ENCODE measurements around the gene POLR1A.

POLR1A gene

GRCh38 chr2:85986121-85986520 is 119.6 kb downstream of the POLR1A start:
- no peak for DNase-seq (ENCODE audit: low read depth)
- no peak overlapping the region for H3K4me3 ChIP-seq (ENCODE audit: low read depth, low read length)
- TF ChIP-seq, protein P1, sequence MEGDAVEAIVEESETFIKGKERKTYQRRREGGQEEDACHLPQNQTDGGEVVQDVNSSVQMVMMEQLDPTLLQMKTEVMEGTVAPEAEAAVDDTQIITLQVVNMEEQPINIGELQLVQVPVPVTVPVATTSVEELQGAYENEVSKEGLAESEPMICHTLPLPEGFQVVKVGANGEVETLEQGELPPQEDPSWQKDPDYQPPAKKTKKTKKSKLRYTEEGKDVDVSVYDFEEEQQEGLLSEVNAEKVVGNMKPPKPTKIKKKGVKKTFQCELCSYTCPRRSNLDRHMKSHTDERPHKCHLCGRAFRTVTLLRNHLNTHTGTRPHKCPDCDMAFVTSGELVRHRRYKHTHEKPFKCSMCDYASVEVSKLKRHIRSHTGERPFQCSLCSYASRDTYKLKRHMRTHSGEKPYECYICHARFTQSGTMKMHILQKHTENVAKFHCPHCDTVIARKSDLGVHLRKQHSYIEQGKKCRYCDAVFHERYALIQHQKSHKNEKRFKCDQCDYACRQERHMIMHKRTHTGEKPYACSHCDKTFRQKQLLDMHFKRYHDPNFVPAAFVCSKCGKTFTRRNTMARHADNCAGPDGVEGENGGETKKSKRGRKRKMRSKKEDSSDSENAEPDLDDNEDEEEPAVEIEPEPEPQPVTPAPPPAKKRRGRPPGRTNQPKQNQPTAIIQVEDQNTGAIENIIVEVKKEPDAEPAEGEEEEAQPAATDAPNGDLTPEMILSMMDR (conservative IDR thresholded peaks at IDR 0.05; ENCODE audit: low read depth, low read length), result no peak

GRCh38 chr2:85984788-85985187 is 120.9 kb downstream of the POLR1A start:
- H3K4me3 ChIP-seq (ENCODE audit: low read depth, low read length), result no peak overlapping the region
- no peak for DNase-seq (ENCODE audit: low read depth)
- TF ChIP-seq, protein P1 (conservative IDR thresholded peaks at IDR 0.05; ENCODE audit: low read depth, low read length), result no peak

GRCh38 chr2:85983766-85984165 is 121.9 kb downstream of the POLR1A start:
- H3K4me3 ChIP-seq (ENCODE audit: low read depth, low read length), result no peak overlapping the region
- no peak for DNase-seq (ENCODE audit: low read depth)
- TF ChIP-seq, protein P1 (conservative IDR thresholded peaks at IDR 0.05; ENCODE audit: low read depth, low read length), result no peak

GRCh38 chr2:85981579-85982247 is 124.0 kb downstream of the POLR1A start:
- DNase-seq (ENCODE audit: low read depth), result no peak
- H3K4me3 ChIP-seq (ENCODE audit: low read depth, low read length), result no peak overlapping the region
- TF ChIP-seq, protein P1 (conservative IDR thresholded peaks at IDR 0.05; ENCODE audit: low read depth, low read length), result no peak

DNA sequence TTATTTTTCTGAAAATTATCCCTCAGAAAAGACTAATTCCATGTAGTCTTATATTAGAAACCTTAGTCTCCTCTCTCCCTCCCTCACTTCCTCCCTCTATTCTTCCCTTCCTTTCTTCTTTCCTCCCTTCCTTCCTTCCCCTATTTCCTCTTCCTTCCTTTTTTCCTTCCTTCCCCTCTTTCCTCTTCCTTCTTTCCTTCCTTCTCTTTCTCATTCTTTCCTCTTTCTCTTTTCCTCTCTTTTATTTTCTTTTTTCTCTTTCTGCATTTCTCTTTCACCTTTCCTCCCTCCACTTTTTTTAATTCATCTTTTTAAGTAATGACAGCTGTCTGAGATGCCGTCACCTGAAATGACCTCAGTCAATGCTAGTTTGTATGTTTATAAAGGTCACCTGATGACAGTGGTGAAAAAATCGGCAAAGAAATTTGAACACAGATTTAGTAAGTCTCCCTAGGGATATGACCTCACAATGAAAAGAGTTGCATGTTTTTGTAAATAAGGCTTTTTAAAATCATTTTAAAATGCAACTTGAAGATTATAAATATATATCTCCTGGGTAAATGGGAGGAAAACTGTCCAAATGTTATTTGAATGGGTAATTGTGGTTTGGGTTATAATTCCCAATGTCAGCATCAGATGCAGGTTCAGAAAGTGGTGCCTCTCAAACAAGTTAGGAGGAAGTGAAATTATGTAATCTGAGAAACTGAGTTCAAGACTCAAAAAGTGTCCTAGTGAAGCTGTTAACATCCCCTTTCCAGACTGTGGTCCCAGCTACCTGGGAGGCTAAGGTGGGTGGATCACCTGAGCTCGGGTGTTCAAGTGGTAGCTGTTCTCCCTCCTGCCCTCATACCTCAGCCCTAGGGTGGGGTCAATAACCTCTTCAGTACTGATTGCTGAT is 126.6 kb downstream of the POLR1A start:
- peak; percentile 28 for DNase-seq (ENCODE audit: low read depth)
- TF ChIP-seq, protein P1 (conservative IDR thresholded peaks at IDR 0.05; ENCODE audit: low read depth, low read length), result no peak
- H3K4me3 ChIP-seq (ENCODE audit: low read depth, low read length), result no peak overlapping the region

DNA sequence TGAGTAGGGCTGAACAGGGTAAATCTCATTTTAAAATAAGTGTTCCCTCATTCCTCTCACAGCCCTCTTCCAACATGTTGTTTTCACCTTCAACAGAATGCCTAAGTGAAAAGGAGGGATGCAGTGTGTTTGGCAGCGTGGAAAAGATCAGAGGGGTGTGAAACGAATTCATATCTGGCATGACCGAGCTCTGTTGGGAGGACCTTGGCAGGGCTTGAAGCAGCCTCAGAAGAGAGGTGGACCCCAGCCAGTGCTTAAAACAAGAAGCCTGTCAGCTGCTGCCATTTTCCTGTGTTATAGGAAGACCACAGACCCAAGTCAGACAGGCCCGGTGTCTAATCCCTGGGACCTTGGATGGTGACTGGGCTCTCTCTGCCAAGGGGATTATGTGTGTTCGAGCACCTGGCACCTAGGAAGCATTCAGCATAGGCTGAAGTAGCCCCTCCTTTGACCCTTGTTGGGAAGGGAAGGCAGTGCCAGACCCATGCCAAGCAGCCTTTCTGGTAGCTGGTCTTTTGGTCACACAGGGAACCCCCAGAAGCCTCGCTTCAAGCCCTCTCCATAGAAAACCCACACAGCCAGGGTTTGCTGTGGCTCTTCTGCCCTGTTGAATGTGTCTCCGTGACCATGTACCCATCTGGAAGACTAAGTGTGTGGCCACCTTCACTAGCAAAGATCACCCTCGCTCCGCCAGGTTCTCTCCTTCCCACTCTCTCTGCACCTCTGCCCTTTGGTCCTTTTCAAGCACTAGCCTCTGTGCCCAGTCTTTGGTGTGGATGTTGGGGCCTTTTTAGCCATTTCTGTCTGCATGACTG is 129.4 kb downstream of the POLR1A start:
- no peak overlapping the region for H3K4me3 ChIP-seq (ENCODE audit: low read depth, low read length)
- DNase-seq (ENCODE audit: low read depth), result no peak
- TF ChIP-seq, protein P1 (conservative IDR thresholded peaks at IDR 0.05; ENCODE audit: low read depth, low read length), result no peak
